GM12892 (cell line): ENCODE results near the gene RTN4. TPM values are rescaled to one million over a fixed set of nuclear protein-coding genes. Genes with fewer than 3 reads are reported as not detected.
A peak's percentile ranks its signal among the peaks of the same experiment; 100 is the strongest.
"Not testable (repeated sequence)": the region's sequence is repeated elsewhere in the genome, so short reads cannot be mapped to it uniquely, and the experiment has no call there.

ENCODE experiments used
- DNase-seq: peaks from one replicate; pipeline ENCODE4 v3.0.0; 2011; ENCODE audit not compliant: insufficient read length
- FAIRE-seq: peaks from 2 replicates; lab custom pipeline; 2011; peaks lifted over from hg19 to GRCh38; lab: Jason Lieb, UNC
- POLR2A ChIP-seq: IDR thresholded peaks from 2 replicates; pipeline ENCODE4 v1.6.1; 2011; ENCODE audit warnings: low read depth, low read length, control low read depth
- POLR2AphosphoS5 ChIP-seq: IDR thresholded peaks from 2 replicates; pipeline ENCODE4 v1.6.1; 2011; ENCODE audit warnings: low read depth, low read length, control low read depth
- TAF1 ChIP-seq: IDR thresholded peaks from 2 replicates; pipeline ENCODE4 v1.6.1; 2011; ENCODE audit warnings: low read depth, mild to moderate bottlenecking, control low read depth, low read length, borderline replicate concordance
- polyA plus RNA-seq: library from polyadenylated mRNA; unstranded; fragments of >200 nt; gene quantifications from one replicate; pipeline ENCODE4 v1.2.1, GENCODE V29; 2012; ENCODE audit warnings: missing spikeins, inconsistent platforms; ENCODE audit not compliant: missing spikeins

Gene RTN4
- polyA plus RNA-seq, result 113 TPM

GRCh38 chr2:55050100-55050994 is at the start of gene RTN4:
RTN4 (minus strand) TSS chr2:55050451; CDS start chr2:55050300, 151 bp downstream.
- FAIRE-seq (peak; percentile 97), DNase-seq (peak; percentile 83)
- TF ChIP-seq POLR2A (peak; percentile 96), TAF1 (peak; percentile 91), POLR2AphosphoS5 (peak; percentile 95)

GRCh38 chr2:55099493-55099877 is 49.2 kb upstream of the RTN4 start:
- FAIRE-seq, result no peak
- TF ChIP-seq TAF1, result no peak
- DNase-seq, result no peak

- no peak for TF ChIP-seq POLR2A
- TF ChIP-seq POLR2AphosphoS5, result no peak
- TF ChIP-seq TAF1, result no peak
- no peak for FAIRE-seq
- no peak for DNase-seq
Observed at GRCh38 chr2:55097461-55098410, 47.5 kb upstream of the RTN4 start.

- TF ChIP-seq POLR2AphosphoS5, result no peak
- TF ChIP-seq TAF1, result no peak
- no peak for TF ChIP-seq POLR2A
- FAIRE-seq, result no peak
- no peak for DNase-seq
Observed at GRCh38 chr2:55097082-55097460, 46.8 kb upstream of the RTN4 start.

GRCh38 chr2:55096586-55096985 is 46.3 kb upstream of the RTN4 start:
- TF ChIP-seq POLR2AphosphoS5, result no peak
- TF ChIP-seq POLR2A, result no peak
- no peak for TF ChIP-seq TAF1
- DNase-seq (no peak), FAIRE-seq (no peak)

- TF ChIP-seq TAF1 (no peak), POLR2A (no peak), POLR2AphosphoS5 (no peak)
- DNase-seq (no peak), FAIRE-seq (no peak)
Observed at GRCh38 chr2:55093381-55093780, 43.1 kb upstream of the RTN4 start.

GRCh38 chr2:55092439-55092838 is 42.2 kb upstream of the RTN4 start:
- TF ChIP-seq POLR2A (no peak), TAF1 (no peak), POLR2AphosphoS5 (no peak)
- no peak for FAIRE-seq
- DNase-seq, result no peak

- DNase-seq, FAIRE-seq: not testable (repeated sequence)
Observed at GRCh38 chr2:55091681-55092080, 41.4 kb upstream of the RTN4 start.

- DNase-seq (no peak), FAIRE-seq (no peak)
- TF ChIP-seq POLR2AphosphoS5, result no peak
- TF ChIP-seq TAF1, result no peak
- no peak for TF ChIP-seq POLR2A
Observed at GRCh38 chr2:55090702-55091101, 40.5 kb upstream of the RTN4 start.

GRCh38 chr2:55089726-55090125 is 39.5 kb upstream of the RTN4 start:
- DNase-seq (no peak), FAIRE-seq (no peak)
- TF ChIP-seq TAF1, result no peak
- no peak for TF ChIP-seq POLR2AphosphoS5
- no peak for TF ChIP-seq POLR2A

GRCh38 chr2:55088400-55088799 is 38.1 kb upstream of the RTN4 start:
- no peak for DNase-seq
- FAIRE-seq, result no peak
- TF ChIP-seq TAF1 (no peak), POLR2A (no peak), POLR2AphosphoS5 (no peak)
